Lung (tissue), 12 donors: Measurements from ENCODE around the gene KRT1. TPM values are rescaled to one million over a fixed set of nuclear protein-coding genes. Genes with fewer than 3 reads are reported as not detected.

Experiments used
- ATAC-seq: fragments of 200-7000 bp; cut with Tn5 transposase; one replicate; pipeline ENCODE4 v1.9.1; 2020; ENCODE audit warnings: moderate number of reproducible peaks; ENCODE audit not compliant: insufficient read depth, low FRiP score
- DNase-seq, 3 donors: peaks; one replicate each; pipeline ENCODE4 v3.0.0-alpha.2; 2013 to 2017
- H3K27ac ChIP-seq, 2 donors: one replicate each; pipeline ENCODE4 v1.5.1; 2013; ENCODE audit warnings: mild to moderate bottlenecking in 2 of 2, moderate library complexity in 2 of 2, control low read depth in 1 of 2, inconsistent platforms in 1 of 2, low read depth in 1 of 2, low read length in 1 of 2
- H3K27me3 ChIP-seq, 3 donors: one replicate each; pipeline ENCODE4 v1.5.1; 2013; ENCODE audit warnings: low read length in 2 of 3; ENCODE audit not compliant: control insufficient read depth in 3 of 3, insufficient read depth in 3 of 3
- H3K36me3 ChIP-seq, 4 donors: one replicate each; pipeline ENCODE4 v1.5.1; 2013; ENCODE audit warnings: low read length in 4 of 4, mild to moderate bottlenecking in 1 of 4, moderate library complexity in 1 of 4; ENCODE audit not compliant: control insufficient read depth in 4 of 4, insufficient read depth in 4 of 4
- H3K4me1 ChIP-seq, 5 donors: one replicate each; pipeline ENCODE4 v1.5.1; 2013; ENCODE audit warnings: low read length in 5 of 5, mild to moderate bottlenecking in 2 of 5, moderate library complexity in 1 of 5; ENCODE audit not compliant: control insufficient read depth in 5 of 5, insufficient read depth in 5 of 5
- H3K4me3 ChIP-seq: one replicate; pipeline ENCODE4 v1.5.1; 2013; ENCODE audit warnings: mild to moderate bottlenecking, control low read depth, moderate library complexity
- H3K9ac ChIP-seq, 2 donors: one replicate each; pipeline ENCODE4 v1.5.1; 2013; ENCODE audit warnings: low read length in 2 of 2, control low read depth in 1 of 2; ENCODE audit not compliant: insufficient read depth in 1 of 2
- H3K9me3 ChIP-seq, 4 donors: one replicate each; pipeline ENCODE4 v1.5.1; 2013; ENCODE audit warnings: low read length in 3 of 4, mild to moderate bottlenecking in 1 of 4, moderate library complexity in 1 of 4; ENCODE audit not compliant: control insufficient read depth in 4 of 4, insufficient read depth in 3 of 4
- WGBS, 2 donors: extraction: QIAGEN DNeasy Blood & Tissue Kit; methylation state at CpG; one replicate each; pipeline ENCODE4 v1.1.7; 2013; 5-methylcytosine and 5-hydroxymethylcytosine counted together
- polyA plus RNA-seq, 2 donors: library from polyadenylated mRNA; stranded (reverse); fragments of 200-250 nt; gene quantifications; one replicate each; pipeline ENCODE4 v1.2.1, GENCODE V29; 2013
- total RNA-seq, 2 donors: library from RNA; depleted of rRNA in 1 of 2; stranded (reverse); fragments of >200 nt in 1 of 2; gene quantifications; one replicate each; pipeline ENCODE4 v1.2.1, GENCODE V29; 2014 to 2021
- TF ChIP-seq, protein P1 (sequence below): IDR thresholded peaks from 2 replicates; pipeline ENCODE4 v1.5.1; 2012; ENCODE audit warnings: mild to moderate bottlenecking; ENCODE audit errors: control extremely low read depth, extremely low read depth
- donor health status: control.
- donor health status: control.
- donor health status: Bipolar disorder and iron deficiency.
- donor health status: healthy.
- donor health status: DM: yes; HTN: yes; CAD: no.

The KRT1 gene
- total and polyA plus RNA-seq, 4 donors = 0.09 to 0.82 TPM; not detected in 2

DNA sequence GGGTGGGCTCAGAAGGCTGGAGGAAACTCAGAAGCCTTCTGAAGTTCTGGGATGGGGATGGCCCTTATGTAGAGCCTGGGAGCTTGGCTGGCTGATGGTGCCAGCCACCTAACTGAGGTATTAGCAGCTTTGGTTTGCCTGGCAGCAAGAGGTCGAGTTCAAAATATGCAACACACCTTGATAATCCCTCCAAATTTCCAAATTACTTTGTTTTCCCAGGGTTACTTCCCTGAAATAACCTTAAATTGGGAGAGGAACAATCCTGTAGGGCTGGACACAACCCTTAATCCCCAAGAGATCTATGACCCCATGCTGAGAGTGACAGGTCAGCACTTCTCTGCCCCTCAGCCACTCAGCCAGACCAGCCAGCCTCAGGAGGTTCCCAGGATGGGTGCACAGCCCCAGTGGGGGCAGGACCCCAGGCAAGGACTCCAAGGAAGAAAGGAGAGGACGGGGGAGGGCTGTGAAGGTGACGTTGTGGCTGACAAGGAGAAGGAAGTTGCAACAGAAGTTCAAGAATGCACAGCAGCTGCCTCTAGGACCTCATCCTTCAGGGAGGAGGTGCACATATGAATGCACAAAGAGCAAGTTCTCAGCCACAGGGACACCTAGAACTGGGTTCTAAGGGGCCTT lies 41.7 kb upstream of the KRT1 start:
- no peaks in the 10 kb centered on the region for H3K4me1 ChIP-seq
- TF ChIP-seq, protein P1, sequence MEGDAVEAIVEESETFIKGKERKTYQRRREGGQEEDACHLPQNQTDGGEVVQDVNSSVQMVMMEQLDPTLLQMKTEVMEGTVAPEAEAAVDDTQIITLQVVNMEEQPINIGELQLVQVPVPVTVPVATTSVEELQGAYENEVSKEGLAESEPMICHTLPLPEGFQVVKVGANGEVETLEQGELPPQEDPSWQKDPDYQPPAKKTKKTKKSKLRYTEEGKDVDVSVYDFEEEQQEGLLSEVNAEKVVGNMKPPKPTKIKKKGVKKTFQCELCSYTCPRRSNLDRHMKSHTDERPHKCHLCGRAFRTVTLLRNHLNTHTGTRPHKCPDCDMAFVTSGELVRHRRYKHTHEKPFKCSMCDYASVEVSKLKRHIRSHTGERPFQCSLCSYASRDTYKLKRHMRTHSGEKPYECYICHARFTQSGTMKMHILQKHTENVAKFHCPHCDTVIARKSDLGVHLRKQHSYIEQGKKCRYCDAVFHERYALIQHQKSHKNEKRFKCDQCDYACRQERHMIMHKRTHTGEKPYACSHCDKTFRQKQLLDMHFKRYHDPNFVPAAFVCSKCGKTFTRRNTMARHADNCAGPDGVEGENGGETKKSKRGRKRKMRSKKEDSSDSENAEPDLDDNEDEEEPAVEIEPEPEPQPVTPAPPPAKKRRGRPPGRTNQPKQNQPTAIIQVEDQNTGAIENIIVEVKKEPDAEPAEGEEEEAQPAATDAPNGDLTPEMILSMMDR = no peak
- 31 to 44% methylated on average over 3 of the region's 3 CpGs for WGBS, 2 donors

DNA sequence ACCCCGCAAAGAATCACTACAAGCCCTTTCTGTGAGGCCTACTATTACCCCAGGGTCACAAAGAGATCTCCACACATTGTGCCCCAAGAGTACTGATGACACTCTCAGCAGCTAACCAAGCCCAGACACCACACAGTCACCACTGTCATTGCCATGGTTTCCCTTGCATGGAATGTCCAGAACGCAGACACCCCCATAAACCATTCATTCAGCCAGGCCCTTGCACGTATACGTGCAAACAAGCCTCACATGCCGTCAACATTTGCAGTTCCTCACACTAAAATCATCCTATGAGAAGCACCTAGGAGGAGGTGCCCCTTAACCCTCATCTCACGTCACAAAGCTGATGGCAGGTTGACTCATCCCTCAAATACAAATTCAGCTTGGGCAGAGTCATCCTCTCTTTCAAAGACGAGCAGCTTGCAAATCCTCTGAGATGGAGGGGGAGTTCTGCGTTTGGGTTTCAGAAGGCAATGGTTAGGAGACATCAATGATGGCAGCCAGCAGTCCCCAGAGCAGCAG lies 40.2 kb upstream of the KRT1 start:
- Histone ChIP-seq H3K36me3 (no peaks in the 10 kb centered on the region), H3K27me3 (peaks cover 4 to 30% (median 10%) of the 10 kb centered on the region in 3 donors), H3K9me3 (peaks cover 0 to 6% (median 0%) of the 10 kb centered on the region in 4 donors), H3K4me1 (no peaks in the 10 kb centered on the region), H3K27ac (no peak overlapping the region), H3K9ac (no peak overlapping the region), H3K4me3 (no peak overlapping the region)
- 87 to 93% methylated on average over 8 of the region's 8 CpGs for WGBS, 2 donors
- TF ChIP-seq, protein P1 = no peak
- no peak for DNase-seq
- no peak for ATAC-seq

More for the DNA sequence above, 41.7 kb upstream of the KRT1 start:
- DNase-seq (no peak), ATAC-seq (no peak)
- Histone ChIP-seq H3K9me3 (peaks cover 0 to 5% (median 0%) of the 10 kb centered on the region in 4 donors), H3K27me3 (peaks cover 0 to 19% (median 0%) of the 10 kb centered on the region in 3 donors), H3K27ac (no peak overlapping the region), H3K9ac (no peak overlapping the region), H3K4me3 (no peak overlapping the region), H3K36me3 (no peaks in the 10 kb centered on the region)

DNA sequence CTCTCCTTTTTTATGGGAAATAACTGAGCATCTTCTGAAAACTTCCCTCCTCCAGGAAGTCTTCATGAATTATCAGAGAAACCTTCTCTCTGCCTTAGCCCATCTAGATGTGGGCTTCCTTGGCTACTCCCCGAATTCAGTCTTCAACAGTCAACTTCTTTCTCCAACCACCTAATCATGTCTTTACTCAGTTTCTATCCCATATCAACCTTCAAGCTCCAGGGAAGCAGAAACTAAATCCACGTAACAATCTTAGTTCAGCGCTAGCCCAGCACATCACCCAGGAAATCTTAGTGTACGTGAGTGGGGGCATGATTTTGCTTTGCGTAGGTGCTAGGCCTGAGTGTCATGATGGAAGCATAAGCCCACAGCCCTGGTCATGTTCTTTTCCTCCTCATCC lies 35.9 kb upstream of the KRT1 start:
- H3K36me3 ChIP-seq = no peaks in the 10 kb centered on the region
- H3K27ac ChIP-seq = no peak overlapping the region
- 93% methylated on average over 5 of the region's 5 CpGs for WGBS, 2 donors
- H3K9ac ChIP-seq = no peak overlapping the region
- peaks cover 7 to 60% (median 35%) of the 10 kb centered on the region in 3 donors for H3K27me3 ChIP-seq
- ATAC-seq (no peak), DNase-seq (no peak)
- no peak overlapping the region for H3K4me3 ChIP-seq
- peaks cover 0 to 14% (median 0%) of the 10 kb centered on the region in 4 donors for H3K9me3 ChIP-seq
- TF ChIP-seq, protein P1 = no peak
- H3K4me1 ChIP-seq = peaks cover 0 to 5% (median 0%) of the 10 kb centered on the region in 5 donors
